Breast epithelium (tissue), 4 donors: ENCODE results near the gene ATXN1. TPM values are rescaled to one million over a fixed set of nuclear protein-coding genes. Genes with fewer than 3 reads are reported as not detected.

Experiments
- DNase-seq, 2 donors: peaks; one replicate each; pipeline ENCODE4 v3.0.0-alpha.2; 2019; ENCODE audit warnings: low spot score in 2 of 2
- H3K27ac ChIP-seq, 2 donors: fragments of 200-600 bp; sonication (generic) in 1 of 2; one replicate each; pipeline ENCODE4 v1.5.1; 2016 to 2019; ENCODE audit warnings: mild to moderate bottlenecking in 1 of 2
- H3K27me3 ChIP-seq, 2 donors: fragments of 200-600 bp; sonication (generic) in 1 of 2; one replicate each; pipeline versions ENCODE4 v1.5.1 to v1.6.0; 2017 to 2019; ENCODE audit warnings: control low read depth in 1 of 2, mild to moderate bottlenecking in 1 of 2
- H3K36me3 ChIP-seq: fragments of 200-600 bp; one replicate; pipeline ENCODE4 v1.5.1; 2019
- H3K4me1 ChIP-seq, 2 donors: fragments of 200-600 bp; sonication (generic); one replicate each; pipeline ENCODE4 v1.5.1; 2016 to 2019; ENCODE audit warnings: control low read depth in 1 of 2
- H3K4me3 ChIP-seq, 3 donors: fragments of 200-600 bp; sonication (generic); 1 replicate in 2 of 3; 2 replicates in 1 of 3; pipeline ENCODE4 v1.5.1; 2016 to 2019; ENCODE audit warnings: mild to moderate bottlenecking in 3 of 3, moderate library complexity in 2 of 3
- H3K9me3 ChIP-seq, 2 donors: fragments of 200-600 bp; sonication (generic) in 1 of 2; one replicate each; pipeline ENCODE4 v1.5.1; 2016 to 2019; ENCODE audit warnings: control low read depth in 1 of 2
- CTCF ChIP-seq, 3 donors: fragments of 450-650 bp; IDR thresholded peaks; one replicate each; pipeline ENCODE4 v1.5.1; 2016 to 2017; ENCODE audit warnings: antibody characterized with exemption in 3 of 3, mild to moderate bottlenecking in 3 of 3, moderate library complexity in 3 of 3
- POLR2A ChIP-seq: fragments of 450-650 bp; IDR thresholded peaks from one replicate; pipeline ENCODE4 v1.6.1; 2016; ENCODE audit warnings: antibody characterized with exemption, mild to moderate bottlenecking, moderate library complexity
- POLR2AphosphoS5 ChIP-seq, 3 donors: sonication (generic); formaldehyde crosslinking; IDR thresholded peaks; one replicate each; pipeline ENCODE4 v1.6.1; 2017; ENCODE audit warnings: antibody characterized with exemption in 3 of 3
- intact Hi-C: fragments of 100-400 bp; cut with DNase I; formaldehyde crosslinking; loops from one replicate; pipeline ENCODE4 v1.15.1; 2023; ENCODE audit warnings: low total_unique reads
- total RNA-seq, 3 donors: library from RNA; depleted of rRNA; stranded (reverse); fragments of >200 nt; gene quantifications; one replicate each; pipeline ENCODE4 v1.1.0, GENCODE V29; 2016

ATXN1 gene
- total RNA-seq, 3 donors from 2014 or later: 26.7 to 63.2 (median 37.4) TPM

GRCh38 chr6:16399695-16400094 is 361.6 kb downstream of the ATXN1 start:
- no peak for DNase-seq
- TF ChIP-seq POLR2AphosphoS5 (IDR thresholded peaks at IDR 0.05) (no peak), CTCF (IDR thresholded peaks at IDR 0.05) (no peak), POLR2A (no peak)
- no peaks in the 10 kb centered on the region for H3K4me1 ChIP-seq
- intact Hi-C loops: no loop called here
- no peaks in the 10 kb centered on the region for H3K27me3 ChIP-seq
- no peak overlapping the region for H3K27ac ChIP-seq
- H3K9me3 ChIP-seq: no peaks in the 10 kb centered on the region
- no peaks in the 10 kb centered on the region for H3K36me3 ChIP-seq
- no peak overlapping the region for H3K4me3 ChIP-seq

DNA sequence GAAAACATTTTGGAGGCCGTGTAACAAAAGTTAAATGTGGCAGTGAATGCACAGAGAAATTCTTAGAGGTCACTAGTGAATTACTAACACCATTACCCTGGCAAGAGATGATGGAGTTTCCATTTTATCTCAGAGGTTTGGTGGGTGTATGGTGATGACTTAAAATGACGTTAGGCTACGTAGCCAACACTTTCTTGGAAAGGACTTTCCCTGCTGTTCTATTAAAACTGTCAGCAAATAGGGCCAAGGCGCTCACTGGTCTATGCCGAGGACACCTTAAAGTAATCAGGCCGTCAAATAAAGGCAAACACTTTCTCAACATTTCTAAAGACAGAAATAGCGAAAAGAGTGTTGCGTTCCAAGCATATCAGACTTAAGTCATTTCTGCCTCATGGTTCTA is 362.1 kb downstream of the ATXN1 start:
- no peaks in the 10 kb centered on the region for H3K9me3 ChIP-seq
- H3K4me1 ChIP-seq: no peaks in the 10 kb centered on the region
- TF ChIP-seq CTCF (IDR thresholded peaks at IDR 0.05) (no peak), POLR2AphosphoS5 (IDR thresholded peaks at IDR 0.05) (no peak), POLR2A (no peak)
- no peaks in the 10 kb centered on the region for H3K27me3 ChIP-seq
- H3K36me3 ChIP-seq: no peaks in the 10 kb centered on the region
- intact Hi-C loops: no loop called here
- no peak overlapping the region for H3K27ac ChIP-seq
- DNase-seq: no peak
- H3K4me3 ChIP-seq: no peak overlapping the region

DNA sequence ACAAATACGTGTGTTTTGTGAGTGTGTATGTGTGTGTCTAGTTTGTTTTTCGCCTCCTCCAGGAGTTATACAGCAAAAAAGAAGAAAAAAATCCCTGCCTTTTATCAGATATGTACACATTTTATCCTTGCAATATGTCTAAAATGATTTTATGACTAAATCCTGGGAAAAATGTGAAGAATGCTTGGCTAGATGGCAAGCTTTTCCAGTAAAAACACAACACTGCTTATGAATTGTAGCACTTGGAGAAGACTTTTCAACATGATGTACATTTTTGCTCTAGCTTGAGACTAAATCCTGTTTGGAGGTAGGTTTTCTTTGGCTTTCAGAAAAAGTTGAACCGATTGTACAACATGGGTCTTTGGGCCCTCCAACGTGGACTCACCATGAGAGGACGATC is 362.7 kb downstream of the ATXN1 start:
- DNase-seq: no peak
- Histone ChIP-seq H3K4me1 (no peaks in the 10 kb centered on the region), H3K36me3 (no peaks in the 10 kb centered on the region), H3K9me3 (no peaks in the 10 kb centered on the region), H3K27me3 (no peaks in the 10 kb centered on the region), H3K4me3 (no peak overlapping the region), H3K27ac (no peak overlapping the region)
- intact Hi-C loops: no loop called here
- TF ChIP-seq CTCF (IDR thresholded peaks at IDR 0.05): no peak
- no peak for TF ChIP-seq POLR2AphosphoS5 (IDR thresholded peaks at IDR 0.05)

DNA sequence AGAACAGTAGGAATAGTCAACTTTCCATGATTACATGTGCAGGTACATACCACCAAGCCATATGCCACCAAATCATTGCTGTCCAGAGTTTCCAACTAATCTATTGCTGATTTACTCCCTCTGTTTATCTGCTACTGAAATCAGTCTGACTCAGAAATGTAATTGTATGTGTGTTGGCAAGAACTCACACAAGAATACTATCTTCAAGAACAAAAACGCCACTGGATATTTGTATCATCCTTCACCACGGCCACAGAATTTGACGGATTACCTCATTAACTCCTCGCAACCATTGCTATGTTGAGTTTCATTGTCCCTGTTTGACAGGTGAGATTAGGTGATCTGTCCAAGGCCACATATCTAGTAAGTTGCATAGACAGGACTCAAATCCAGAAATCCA is 363.6 kb downstream of the ATXN1 start:
- H3K4me1 ChIP-seq: no peaks in the 10 kb centered on the region
- no peak overlapping the region for H3K27ac ChIP-seq
- H3K27me3 ChIP-seq: no peaks in the 10 kb centered on the region
- no peaks in the 10 kb centered on the region for H3K36me3 ChIP-seq
- intact Hi-C loops: no loop called here
- H3K4me3 ChIP-seq: no peak overlapping the region
- DNase-seq: no peak
- H3K9me3 ChIP-seq: no peaks in the 10 kb centered on the region
- TF ChIP-seq POLR2AphosphoS5 (IDR thresholded peaks at IDR 0.05): no peak
- TF ChIP-seq POLR2A: no peak
- no peak for TF ChIP-seq CTCF (IDR thresholded peaks at IDR 0.05)

DNA sequence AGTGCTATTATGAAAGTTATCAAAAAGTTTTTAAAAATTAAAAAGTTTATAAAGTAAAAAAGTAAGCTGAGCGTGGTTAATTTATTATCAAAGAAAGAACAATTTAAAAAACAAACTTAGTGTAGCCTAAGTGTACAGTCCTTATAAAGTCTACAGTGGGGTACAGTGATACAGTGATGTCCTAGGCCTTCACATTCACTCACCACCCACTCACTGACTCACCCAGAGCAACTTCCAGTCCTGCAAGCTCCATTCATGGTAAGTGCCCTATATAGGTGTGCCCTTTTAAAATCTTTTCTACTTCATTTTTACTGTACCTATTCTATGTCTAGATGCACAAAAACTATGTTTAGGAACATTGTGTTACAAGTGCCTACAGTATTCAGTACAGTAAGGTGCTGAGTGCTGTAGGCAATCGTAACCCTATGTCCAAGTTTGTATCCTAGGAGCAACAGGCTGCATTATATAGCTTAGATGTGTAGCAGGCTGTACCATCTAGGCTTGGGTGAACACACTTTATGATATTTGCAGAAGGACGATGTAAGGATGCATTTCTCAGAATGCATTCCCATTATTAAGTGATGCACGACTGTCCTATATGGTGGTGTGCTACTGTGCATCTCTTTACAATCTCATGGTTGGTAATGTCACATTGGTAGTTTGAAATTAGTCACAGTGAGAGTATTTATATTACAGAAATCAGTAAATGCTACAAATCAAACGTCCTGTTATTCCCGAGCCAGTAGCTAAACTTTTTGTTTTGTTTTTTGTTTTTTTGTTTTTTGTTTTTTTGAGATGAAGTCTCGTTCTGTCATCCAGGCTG is 364.6 kb downstream of the ATXN1 start:
- no peak for TF ChIP-seq POLR2AphosphoS5 (IDR thresholded peaks at IDR 0.05)
- no peak for TF ChIP-seq POLR2A
- TF ChIP-seq CTCF (IDR thresholded peaks at IDR 0.05): no peak
- intact Hi-C loops: no loop called here
- no peaks in the 10 kb centered on the region for H3K4me1 ChIP-seq
- no peak overlapping the region for H3K4me3 ChIP-seq
- H3K9me3 ChIP-seq: no peaks in the 10 kb centered on the region
- no peak for DNase-seq
- H3K27ac ChIP-seq: no peak overlapping the region
- H3K36me3 ChIP-seq: no peaks in the 10 kb centered on the region
- H3K27me3 ChIP-seq: no peaks in the 10 kb centered on the region
